ENCODE data around the gene ATP6V1D. TPM values are rescaled to one million over a fixed set of nuclear protein-coding genes. Genes with fewer than 3 reads are reported as not detected.

ATP6V1D gene
- total RNA-seq, 1 experiment from 2014 or later = 74.1 TPM

- no TSS peak for BruUV-seq (replicated peaks)
- Mint-ChIP-seq H3K27ac (ENCODE audit: low read depth, unreplicated experiment) (no peak overlapping the region), H3K4me3 (ENCODE audit: unreplicated experiment) (no peak overlapping the region), H3K36me3 (ENCODE audit: insufficient read depth, unreplicated experiment) (peaks cover 6% of the 10 kb centered on the region), H3K27me3 (ENCODE audit: insufficient read depth, unreplicated experiment) (no peaks in the 10 kb centered on the region), H3K4me1 (ENCODE audit: insufficient read depth, unreplicated experiment) (no peaks in the 10 kb centered on the region), H3K9me3 (ENCODE audit: unreplicated experiment) (no peaks in the 10 kb centered on the region)
- intact Hi-C loops (cut with micrococcal nuclease) = no loop called here
- no peak for DNase-seq (ENCODE audit: unreplicated experiment)
- TF ChIP-seq, protein P1, sequence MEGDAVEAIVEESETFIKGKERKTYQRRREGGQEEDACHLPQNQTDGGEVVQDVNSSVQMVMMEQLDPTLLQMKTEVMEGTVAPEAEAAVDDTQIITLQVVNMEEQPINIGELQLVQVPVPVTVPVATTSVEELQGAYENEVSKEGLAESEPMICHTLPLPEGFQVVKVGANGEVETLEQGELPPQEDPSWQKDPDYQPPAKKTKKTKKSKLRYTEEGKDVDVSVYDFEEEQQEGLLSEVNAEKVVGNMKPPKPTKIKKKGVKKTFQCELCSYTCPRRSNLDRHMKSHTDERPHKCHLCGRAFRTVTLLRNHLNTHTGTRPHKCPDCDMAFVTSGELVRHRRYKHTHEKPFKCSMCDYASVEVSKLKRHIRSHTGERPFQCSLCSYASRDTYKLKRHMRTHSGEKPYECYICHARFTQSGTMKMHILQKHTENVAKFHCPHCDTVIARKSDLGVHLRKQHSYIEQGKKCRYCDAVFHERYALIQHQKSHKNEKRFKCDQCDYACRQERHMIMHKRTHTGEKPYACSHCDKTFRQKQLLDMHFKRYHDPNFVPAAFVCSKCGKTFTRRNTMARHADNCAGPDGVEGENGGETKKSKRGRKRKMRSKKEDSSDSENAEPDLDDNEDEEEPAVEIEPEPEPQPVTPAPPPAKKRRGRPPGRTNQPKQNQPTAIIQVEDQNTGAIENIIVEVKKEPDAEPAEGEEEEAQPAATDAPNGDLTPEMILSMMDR (IDR thresholded peaks at IDR 0.05; ENCODE audit: unreplicated experiment) = no peak
- ChIA-PET CTCF (interaction anchor here (0.6 kb wide), 1 partner anchor 190 kb away, joined by 3 read pairs; no protein-coding TSS in a partner anchor), POLR2A (no interaction called here)
These were observed 34.1 kb upstream of the ATP6V1D start for GRCh38 chr14:67393689-67394088.

DNA sequence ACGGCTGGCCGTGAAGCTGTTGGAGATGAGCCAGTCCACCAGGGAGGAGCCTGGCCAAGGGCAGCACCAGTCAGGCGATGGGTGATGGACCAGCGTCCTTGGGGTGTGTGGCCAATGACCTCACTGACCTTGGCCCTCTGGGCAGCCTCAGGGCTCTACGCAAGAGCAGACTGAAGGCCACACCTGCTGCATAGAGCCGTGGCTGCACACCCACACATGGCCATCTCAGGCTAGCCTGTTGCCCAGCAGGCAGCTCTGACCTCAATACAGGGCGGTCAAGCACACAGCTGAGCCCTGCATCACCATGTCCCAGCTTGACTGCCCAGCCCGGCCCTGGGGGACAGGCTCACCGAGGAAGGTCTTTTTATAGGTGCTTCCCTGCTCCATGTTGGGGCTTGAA lies 33.2 kb upstream of the ATP6V1D start:
- intact Hi-C loops (cut with micrococcal nuclease) = no loop called here
- no peak for DNase-seq (ENCODE audit: unreplicated experiment)
- H3K36me3 Mint-ChIP-seq (ENCODE audit: insufficient read depth, unreplicated experiment) = peaks cover 6% of the 10 kb centered on the region
- H3K4me3 Mint-ChIP-seq (ENCODE audit: unreplicated experiment) = no peak overlapping the region
- CTCF ChIA-PET = interaction anchor here (1.1 kb wide), 1 partner anchor 26 kb away, joined by 3 read pairs; no protein-coding TSS in a partner anchor
- no peaks in the 10 kb centered on the region for H3K9me3 Mint-ChIP-seq (ENCODE audit: unreplicated experiment)
- H3K27me3 Mint-ChIP-seq (ENCODE audit: insufficient read depth, unreplicated experiment) = no peaks in the 10 kb centered on the region
- no peaks in the 10 kb centered on the region for H3K4me1 Mint-ChIP-seq (ENCODE audit: insufficient read depth, unreplicated experiment)
- BruUV-seq (replicated peaks) = no TSS peak
- TF ChIP-seq, protein P1 (IDR thresholded peaks at IDR 0.05; ENCODE audit: unreplicated experiment) = no peak
- POLR2A ChIA-PET = no interaction called here
- no peak overlapping the region for H3K27ac Mint-ChIP-seq (ENCODE audit: low read depth, unreplicated experiment)

DNA sequence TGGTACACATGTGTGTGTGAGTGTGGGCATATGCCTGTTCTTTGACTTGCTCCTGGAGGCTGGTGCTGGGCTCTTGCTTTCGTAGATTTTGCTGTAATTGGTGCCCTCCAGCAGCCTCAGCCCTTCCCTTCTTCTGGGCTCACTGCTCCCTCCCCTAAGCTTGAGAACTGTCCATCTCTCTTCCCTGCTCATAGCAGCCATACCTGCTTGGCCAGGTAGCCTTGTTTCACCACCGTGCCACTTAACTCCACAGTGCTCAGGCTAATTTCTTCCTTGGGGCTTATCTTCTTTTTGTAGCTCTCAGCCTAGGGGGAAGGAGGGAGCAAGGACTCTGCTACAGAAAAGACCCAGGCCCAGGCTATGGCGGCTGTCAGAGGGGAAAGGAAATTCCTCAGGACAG lies 32.5 kb upstream of the ATP6V1D start:
- H3K27ac Mint-ChIP-seq (ENCODE audit: low read depth, unreplicated experiment) = no peak overlapping the region
- intact Hi-C loops (cut with micrococcal nuclease) = no loop called here
- H3K36me3 Mint-ChIP-seq (ENCODE audit: insufficient read depth, unreplicated experiment) = peaks cover 8% of the 10 kb centered on the region
- H3K4me3 Mint-ChIP-seq (ENCODE audit: unreplicated experiment) = no peak overlapping the region
- CTCF ChIA-PET = interaction anchor here (0.6 to 1.1 kb wide), 2 partner anchors 27 to 1058 kb away, joined by 3 to 6 read pairs; no protein-coding TSS in a partner anchor
- H3K4me1 Mint-ChIP-seq (ENCODE audit: insufficient read depth, unreplicated experiment) = no peaks in the 10 kb centered on the region
- H3K9me3 Mint-ChIP-seq (ENCODE audit: unreplicated experiment) = no peaks in the 10 kb centered on the region
- TF ChIP-seq, protein P1 (IDR thresholded peaks at IDR 0.05; ENCODE audit: unreplicated experiment) = no peak
- no TSS peak for BruUV-seq (replicated peaks)
- no peaks in the 10 kb centered on the region for H3K27me3 Mint-ChIP-seq (ENCODE audit: insufficient read depth, unreplicated experiment)
- no peak for DNase-seq (ENCODE audit: unreplicated experiment)
- POLR2A ChIA-PET = no interaction called here

GRCh38 chr14:67391268-67391667 lies 31.7 kb upstream of the ATP6V1D start:
- BruUV-seq (replicated peaks) = no TSS peak
- TF ChIP-seq, protein P1 (IDR thresholded peaks at IDR 0.05; ENCODE audit: unreplicated experiment) = no peak
- no peaks in the 10 kb centered on the region for H3K4me1 Mint-ChIP-seq (ENCODE audit: insufficient read depth, unreplicated experiment)
- no peaks in the 10 kb centered on the region for H3K27me3 Mint-ChIP-seq (ENCODE audit: insufficient read depth, unreplicated experiment)
- DNase-seq (ENCODE audit: unreplicated experiment) = no peak
- no peaks in the 10 kb centered on the region for H3K9me3 Mint-ChIP-seq (ENCODE audit: unreplicated experiment)
- H3K27ac Mint-ChIP-seq (ENCODE audit: low read depth, unreplicated experiment) = no peak overlapping the region
- peaks cover 17% of the 10 kb centered on the region for H3K36me3 Mint-ChIP-seq (ENCODE audit: insufficient read depth, unreplicated experiment)
- intact Hi-C loops (cut with micrococcal nuclease) = no loop called here
- ChIA-PET POLR2A (interaction anchor here (0.7 to 1.6 kb wide), 3 partner anchors 21 to 398 kb away, joined by 3 to 4 read pairs (median 3); partner anchors contain the start of genes ATP6V1D and EIF2S1), CTCF (interaction anchor here (0.9 kb wide), 1 partner anchor 31 kb away, joined by 3 read pairs; the partner anchor contains the start of genes ATP6V1D and EIF2S1)
- H3K4me3 Mint-ChIP-seq (ENCODE audit: unreplicated experiment) = no peak overlapping the region

Data from MCF 10A (cell line).